Activated naive CD4-positive, alpha-beta T cell treated with anti-CD3 and anti-CD28 coated beads for 36 hours (primary cell): ENCODE data around the gene REV3L. TPM values are rescaled to one million over a fixed set of nuclear protein-coding genes. Genes with fewer than 3 reads are reported as not detected.
"Not testable (repeated sequence)": the region's sequence is repeated elsewhere in the genome, so short reads cannot be mapped to it uniquely, and the experiment has no call there.

Experiments used
- CTCF ChIA-PET: fragments of 350-600 bp; sonication (Branson Sonifier 250); formaldehyde crosslinking; loops from one replicate; lab custom pipeline; 2021; ENCODE audit warnings: antibody characterized with exemption; lab: Charles Lee
- DNase-seq: peaks from one replicate; pipeline ENCODE4 v3.0.0-alpha.2; 2020
- H3K27ac Mint-ChIP-seq: one replicate; pipeline ENCODE4 v1.8.0; 2021; ENCODE audit warnings: mild to moderate bottlenecking, mixed read lengths
- H3K27me3 Mint-ChIP-seq: one replicate; pipeline ENCODE4 v1.8.0; 2021; ENCODE audit warnings: low read depth, mixed read lengths
- H3K36me3 Mint-ChIP-seq: one replicate; pipeline ENCODE4 v1.8.0; 2021; ENCODE audit warnings: low read depth, mixed read lengths
- H3K4me1 Mint-ChIP-seq: one replicate; pipeline ENCODE4 v1.8.0; 2021; ENCODE audit warnings: low read depth, mixed read lengths
- H3K4me3 Mint-ChIP-seq: one replicate; pipeline ENCODE4 v1.8.0; 2021; ENCODE audit warnings: mild to moderate bottlenecking, moderate library complexity, mixed read lengths
- H3K9me3 Mint-ChIP-seq: one replicate; pipeline ENCODE4 v1.8.0; 2021; ENCODE audit warnings: mixed read lengths
- intact Hi-C: fragments of 100-400 bp; cut with micrococcal nuclease; formaldehyde crosslinking; loops from one replicate; pipeline ENCODE4 v1.15.1; 2023
- total RNA-seq, 2 experiments: library from RNA; stranded (reverse); gene quantifications; one replicate each; pipeline ENCODE4 v1.2.3, GENCODE V29; 2021

REV3L gene
- total RNA-seq, 2 experiments from 2014 or later = 11.9 to 16.0 TPM

DNA sequence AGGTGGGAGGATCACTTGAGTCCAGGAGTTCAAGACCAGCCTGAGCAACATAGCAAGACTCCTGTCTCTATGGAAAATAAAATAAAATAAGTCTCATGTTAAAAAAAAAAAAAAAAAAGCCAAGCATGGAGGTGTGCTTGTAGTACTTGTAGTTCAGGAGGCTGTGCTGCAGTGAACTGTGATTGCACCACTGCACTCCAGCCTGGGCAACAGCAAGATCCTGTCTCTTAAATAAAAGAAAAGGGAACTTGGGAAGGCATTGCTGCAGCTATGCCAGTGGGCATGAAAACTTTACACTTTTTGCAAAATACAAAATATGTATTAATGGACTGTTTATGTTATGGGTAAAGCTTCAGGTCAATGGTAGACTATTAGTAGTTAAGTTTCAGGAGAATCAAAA lies 37.5 kb upstream of the REV3L start:
- Mint-ChIP-seq H3K27ac (no peak overlapping the region), H3K9me3 (no peaks in the 10 kb centered on the region), H3K36me3 (no peaks in the 10 kb centered on the region), H3K4me1 (peaks cover 11% of the 10 kb centered on the region), H3K27me3 (no peaks in the 10 kb centered on the region), H3K4me3 (no peak overlapping the region)
- CTCF ChIA-PET = no interaction called here
- no peak for DNase-seq
- intact Hi-C loops = no loop called here

DNA sequence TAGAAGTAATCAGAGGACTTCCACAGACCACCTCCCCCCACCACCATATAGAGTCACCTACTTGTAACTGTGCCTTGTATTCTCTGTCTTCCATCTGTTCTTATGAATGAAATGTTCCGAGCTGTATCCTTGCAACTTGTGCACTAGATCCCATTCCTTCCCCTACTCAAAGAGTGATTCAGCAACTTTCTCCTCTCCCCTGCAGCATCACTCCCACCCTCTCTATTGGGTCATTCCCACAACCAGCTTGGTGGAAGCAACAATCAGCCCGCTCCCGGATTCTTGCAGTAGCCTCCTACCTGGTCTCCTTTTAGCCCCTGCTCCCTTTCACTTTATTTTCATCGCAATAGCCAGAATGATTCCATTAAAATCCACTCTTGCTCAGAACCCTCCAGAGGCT lies 34.9 kb upstream of the REV3L start:
- DNase-seq = no peak
- H3K27ac Mint-ChIP-seq = no peak overlapping the region
- intact Hi-C loops = no loop called here
- CTCF ChIA-PET = interaction anchor here (0.9 kb wide), 1 partner anchor 9 kb away, joined by 3 read pairs; no protein-coding TSS in a partner anchor
- no peaks in the 10 kb centered on the region for H3K9me3 Mint-ChIP-seq
- no peak overlapping the region for H3K4me3 Mint-ChIP-seq
- H3K36me3 Mint-ChIP-seq = no peaks in the 10 kb centered on the region
- no peaks in the 10 kb centered on the region for H3K27me3 Mint-ChIP-seq
- peaks cover 9% of the 10 kb centered on the region for H3K4me1 Mint-ChIP-seq

DNA sequence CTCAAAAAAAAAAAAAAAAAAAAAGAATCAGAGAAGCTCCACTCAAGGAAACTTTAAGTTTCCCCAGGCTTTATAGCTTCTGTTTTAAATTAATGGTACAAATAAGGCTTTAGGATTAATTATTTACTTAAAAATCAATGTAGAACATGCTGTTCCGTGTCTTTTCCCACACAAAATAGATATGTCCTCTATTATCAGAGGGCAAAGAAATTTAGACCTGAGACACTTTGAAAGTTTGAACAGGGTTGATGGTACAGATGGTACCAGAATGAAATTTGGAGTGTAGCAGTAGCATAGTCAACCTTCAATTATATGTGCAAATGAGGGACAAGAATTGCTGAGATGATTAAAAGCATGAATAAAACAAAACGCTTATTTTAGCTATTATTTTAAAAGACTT lies 32.2 kb upstream of the REV3L start:
- CTCF ChIA-PET = no interaction called here
- DNase-seq = no peak
- H3K36me3 Mint-ChIP-seq = no peaks in the 10 kb centered on the region
- no peak overlapping the region for H3K27ac Mint-ChIP-seq
- H3K9me3 Mint-ChIP-seq = no peaks in the 10 kb centered on the region
- intact Hi-C loops = no loop called here
- no peaks in the 10 kb centered on the region for H3K27me3 Mint-ChIP-seq
- no peak overlapping the region for H3K4me3 Mint-ChIP-seq
- H3K4me1 Mint-ChIP-seq = no peaks in the 10 kb centered on the region

DNA sequence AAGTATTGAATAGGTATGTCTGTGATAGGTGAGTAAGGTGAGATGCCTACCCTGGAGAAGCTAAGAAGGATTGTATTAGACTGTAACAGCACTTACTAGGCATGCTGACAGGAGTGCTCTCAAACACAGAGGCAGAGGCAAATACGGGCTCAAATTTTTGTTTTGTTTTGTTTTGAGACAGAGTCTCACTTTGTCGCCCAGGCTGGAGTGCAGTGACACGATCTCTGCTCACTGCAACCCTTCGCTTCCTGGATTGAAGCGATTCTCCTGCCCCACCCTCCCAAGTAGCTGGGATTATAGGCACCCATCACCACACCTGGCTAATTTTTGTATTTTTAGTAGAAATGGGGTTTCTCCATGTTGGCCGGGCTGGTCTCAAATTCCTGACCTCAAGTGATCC lies 31.5 kb upstream of the REV3L start:
- H3K9me3 Mint-ChIP-seq, CTCF ChIA-PET, DNase-seq, H3K4me1 Mint-ChIP-seq, H3K27ac Mint-ChIP-seq, intact Hi-C loops, H3K27me3 Mint-ChIP-seq, H3K36me3 Mint-ChIP-seq, H3K4me3 Mint-ChIP-seq: not testable (repeated sequence)

DNA sequence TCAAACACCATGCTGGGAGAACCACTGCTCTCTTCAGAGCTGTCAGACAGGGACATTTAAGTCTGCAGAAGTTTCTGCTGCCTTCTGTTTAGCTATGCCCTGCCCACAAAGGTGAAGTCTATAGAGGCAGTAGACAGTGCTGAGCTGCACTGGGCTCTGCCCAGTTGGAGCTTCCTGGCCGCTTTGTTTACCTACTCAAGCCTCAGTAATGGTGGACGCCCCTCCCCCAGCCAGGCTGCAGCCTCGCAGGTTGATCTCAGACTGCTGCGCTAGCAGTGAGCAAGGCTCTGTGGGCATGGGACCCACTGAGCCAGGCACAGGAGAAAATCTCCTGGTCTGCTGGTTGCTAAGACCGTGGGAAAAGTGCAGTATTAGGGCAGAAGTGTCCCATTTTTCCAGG lies 24.2 kb upstream of the REV3L start:
- DNase-seq, H3K4me3 Mint-ChIP-seq, H3K36me3 Mint-ChIP-seq, H3K9me3 Mint-ChIP-seq, H3K27ac Mint-ChIP-seq, H3K27me3 Mint-ChIP-seq, H3K4me1 Mint-ChIP-seq, intact Hi-C loops: not testable (repeated sequence)
- CTCF ChIA-PET = interaction anchor here (1.8 kb wide), 1 partner anchor 9 kb away, joined by 4 read pairs; no protein-coding TSS in a partner anchor

DNA sequence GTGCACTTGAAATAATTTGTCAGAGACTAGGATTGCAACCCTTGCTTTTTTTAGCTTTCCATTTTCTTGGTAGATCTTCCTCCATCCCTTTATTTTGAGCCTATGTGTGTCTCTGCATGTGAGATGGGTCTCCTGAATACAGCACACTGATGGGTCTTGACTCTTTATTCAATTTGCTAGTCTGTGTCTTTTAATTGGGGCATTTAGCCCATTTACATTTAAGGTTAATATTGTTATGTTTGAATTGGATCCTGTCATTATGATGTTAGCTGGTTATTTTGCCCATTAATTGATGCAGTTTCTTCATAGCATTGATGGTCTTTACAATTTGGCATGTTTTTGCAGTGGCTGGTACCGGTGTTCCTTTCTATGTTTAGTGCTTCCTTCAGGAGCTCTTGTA lies 22.5 kb upstream of the REV3L start:
- H3K9me3 Mint-ChIP-seq, DNase-seq, CTCF ChIA-PET, H3K27me3 Mint-ChIP-seq, H3K4me1 Mint-ChIP-seq, intact Hi-C loops, H3K27ac Mint-ChIP-seq, H3K36me3 Mint-ChIP-seq, H3K4me3 Mint-ChIP-seq: not testable (repeated sequence)

DNA sequence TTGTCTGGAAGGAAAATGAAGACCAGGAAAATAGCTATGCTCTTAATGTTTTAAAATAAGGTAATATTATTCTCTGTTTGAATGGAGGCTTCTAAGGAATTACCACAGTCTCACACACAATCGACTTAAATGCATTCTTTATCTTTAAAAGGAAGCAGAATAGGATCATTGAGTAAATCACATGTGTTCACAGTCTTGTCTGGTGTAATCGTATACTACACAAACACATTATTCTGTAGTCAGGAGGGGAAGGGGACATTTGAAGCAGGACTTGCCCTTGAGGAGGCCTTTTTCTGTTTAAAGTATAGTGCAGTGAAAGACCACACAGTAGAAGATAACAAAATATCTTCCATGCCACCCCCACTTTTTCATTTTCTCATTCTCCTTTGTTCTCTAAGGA lies 20.6 kb upstream of the REV3L start:
- Mint-ChIP-seq H3K36me3 (peaks cover 6% of the 10 kb centered on the region), H3K27me3 (no peaks in the 10 kb centered on the region)

DNA sequence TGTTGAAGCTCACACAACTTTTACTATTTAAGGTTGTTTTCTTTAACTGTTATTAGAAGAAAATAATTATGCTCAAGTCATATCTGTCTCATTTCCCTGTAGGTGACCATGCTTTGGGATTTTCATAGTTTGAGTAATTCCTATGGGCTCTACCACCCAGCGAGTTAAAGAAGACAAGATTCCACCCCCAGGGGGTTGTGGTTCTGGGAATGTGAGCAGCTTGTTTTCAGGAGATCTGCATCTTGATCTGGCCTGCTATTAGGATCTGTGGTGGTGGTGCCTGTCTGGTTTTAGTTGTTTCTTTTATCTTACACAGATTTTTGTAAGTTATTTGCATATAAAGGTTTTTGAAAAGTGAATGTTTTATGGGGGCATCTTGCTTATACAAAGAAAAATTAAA lies 20.2 kb upstream of the REV3L start:
- no peaks in the 10 kb centered on the region for H3K27me3 Mint-ChIP-seq
- H3K4me1 Mint-ChIP-seq = peaks cover 5% of the 10 kb centered on the region
- CTCF ChIA-PET = no interaction called here
- no peaks in the 10 kb centered on the region for H3K9me3 Mint-ChIP-seq
- H3K27ac Mint-ChIP-seq = no peak overlapping the region
- DNase-seq = no peak
- no peak overlapping the region for H3K4me3 Mint-ChIP-seq
- intact Hi-C loops = no loop called here
- H3K36me3 Mint-ChIP-seq = peaks cover 6% of the 10 kb centered on the region

More for the DNA sequence above, 20.6 kb upstream of the REV3L start:
- no peaks in the 10 kb centered on the region for H3K9me3 Mint-ChIP-seq
- CTCF ChIA-PET = no interaction called here
- intact Hi-C loops = no loop called here
- no peak overlapping the region for H3K4me3 Mint-ChIP-seq
- no peak for DNase-seq
- H3K4me1 Mint-ChIP-seq = peaks cover 5% of the 10 kb centered on the region
- H3K27ac Mint-ChIP-seq = no peak overlapping the region

DNA sequence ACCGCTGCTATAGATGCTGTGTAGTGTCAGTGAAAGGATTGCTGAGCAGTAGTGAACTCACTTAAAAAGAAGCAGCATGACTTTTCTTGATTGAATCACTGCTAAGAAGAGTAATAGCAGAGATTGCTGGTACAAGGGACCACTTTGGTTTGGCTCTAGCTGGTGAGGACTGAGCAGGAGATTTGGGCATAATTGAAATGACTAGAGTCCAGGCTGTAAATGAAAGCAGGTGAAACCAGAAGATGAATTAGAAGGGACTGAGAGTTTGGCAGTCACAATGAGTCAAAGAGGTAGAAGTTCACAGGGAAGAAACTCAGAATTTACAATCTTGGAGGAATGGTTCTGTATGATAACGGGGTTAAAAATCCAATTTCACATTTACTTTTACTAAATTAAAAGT lies 19.1 kb upstream of the REV3L start:
- H3K27ac Mint-ChIP-seq = no peak overlapping the region
- CTCF ChIA-PET = no interaction called here
- H3K9me3 Mint-ChIP-seq = no peaks in the 10 kb centered on the region
- H3K4me3 Mint-ChIP-seq = no peak overlapping the region
- H3K27me3 Mint-ChIP-seq = no peaks in the 10 kb centered on the region
- DNase-seq = no peak
- H3K36me3 Mint-ChIP-seq = peaks cover 6% of the 10 kb centered on the region
- peaks cover 5% of the 10 kb centered on the region for H3K4me1 Mint-ChIP-seq
- intact Hi-C loops = no loop called here

DNA sequence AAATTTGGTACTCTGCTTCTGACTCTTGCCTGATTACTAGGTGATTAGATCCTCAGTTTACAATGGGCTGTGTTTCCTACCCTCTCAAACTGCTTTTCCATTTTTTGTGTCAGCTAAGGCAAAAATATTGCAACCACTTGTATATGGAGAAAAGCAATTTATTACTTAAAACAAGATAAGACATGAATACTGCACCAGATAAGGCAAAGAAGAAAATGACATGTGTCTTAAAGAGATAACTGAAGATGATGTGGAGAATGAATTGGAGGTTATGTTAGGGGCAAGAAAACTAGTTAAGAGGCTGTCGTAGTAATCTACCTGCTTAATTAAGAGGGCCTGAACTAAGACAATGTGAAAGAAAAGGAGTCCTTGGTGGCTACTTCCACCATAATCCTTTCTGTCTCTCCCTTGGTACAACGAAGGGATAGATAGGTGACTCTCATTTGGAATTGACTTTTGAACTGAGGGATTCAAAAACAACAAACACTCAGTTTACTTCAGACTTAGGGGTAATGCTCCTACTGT lies 16.3 kb upstream of the REV3L start:
- Mint-ChIP-seq H3K27me3 (no peaks in the 10 kb centered on the region), H3K36me3 (no peaks in the 10 kb centered on the region), H3K9me3 (no peaks in the 10 kb centered on the region), H3K27ac (no peak overlapping the region), H3K4me3 (no peak overlapping the region), H3K4me1 (peaks cover 13% of the 10 kb centered on the region)
- DNase-seq = no peak
- CTCF ChIA-PET = interaction anchor here (1.6 kb wide), 1 partner anchor 9 kb away, joined by 4 read pairs; no protein-coding TSS in a partner anchor
- intact Hi-C loops = no loop called here

DNA sequence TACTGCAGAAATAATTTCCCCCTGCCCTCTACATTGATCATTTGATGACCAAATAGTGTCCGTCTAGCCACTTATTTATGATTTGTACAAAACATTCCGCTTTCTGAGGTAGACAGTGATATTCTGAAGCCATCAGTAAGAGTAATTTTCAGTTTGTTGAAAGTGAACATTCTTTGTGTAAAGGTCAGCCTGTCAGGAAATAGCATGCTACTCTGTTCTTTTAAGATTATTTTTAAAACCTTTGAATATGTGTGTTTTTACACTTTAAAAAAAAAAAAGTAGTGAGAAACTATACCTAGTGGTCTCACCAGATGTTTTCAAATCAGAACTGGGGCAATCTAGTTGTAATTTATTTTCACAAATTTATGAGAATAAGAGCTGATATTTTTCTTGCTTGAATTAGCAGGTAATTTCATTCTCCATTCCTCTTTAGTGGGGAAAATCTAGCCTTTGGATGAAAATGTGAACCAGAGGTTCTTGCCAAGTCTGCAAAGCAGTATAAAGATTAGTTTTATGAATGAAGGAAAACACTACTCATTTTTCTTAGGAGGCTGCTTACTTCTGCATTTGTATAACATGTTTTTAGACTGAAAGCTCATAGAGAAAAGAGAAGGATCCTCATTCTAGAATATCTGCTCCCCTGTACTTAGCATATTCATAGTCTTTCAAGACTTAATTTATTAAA lies 12.1 kb upstream of the REV3L start:
- CTCF ChIA-PET = no interaction called here
- Mint-ChIP-seq H3K4me3 (no peak overlapping the region), H3K27ac (no peak overlapping the region), H3K27me3 (no peaks in the 10 kb centered on the region), H3K4me1 (peaks cover 17% of the 10 kb centered on the region), H3K36me3 (peaks cover 1% of the 10 kb centered on the region), H3K9me3 (no peaks in the 10 kb centered on the region)
- no peak for DNase-seq
- intact Hi-C loops = no loop called here

DNA sequence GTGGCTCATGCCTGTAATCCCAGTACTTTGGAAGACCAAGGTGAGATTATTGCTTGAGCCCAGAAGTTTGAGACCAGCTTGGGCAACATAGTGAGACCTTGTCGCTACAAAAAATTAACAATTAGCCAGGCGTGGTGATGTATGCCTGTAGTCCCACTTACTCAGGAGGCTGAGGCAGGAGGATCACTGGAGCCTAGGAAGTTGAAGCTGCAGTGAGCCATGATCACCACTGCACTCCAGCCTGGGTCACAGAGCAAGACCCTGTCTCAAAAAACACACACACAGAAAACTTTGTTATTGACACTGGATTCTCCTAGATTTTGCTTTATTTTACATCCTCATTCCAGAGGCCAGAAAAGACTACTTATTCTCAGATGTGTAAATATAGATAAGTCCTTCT lies 9.5 kb upstream of the REV3L start:
- no peak for DNase-seq
- intact Hi-C loops = no loop called here
- no peak overlapping the region for H3K4me3 Mint-ChIP-seq
- H3K27ac Mint-ChIP-seq = no peak overlapping the region
- peaks cover 29% of the 10 kb centered on the region for H3K4me1 Mint-ChIP-seq
- H3K9me3 Mint-ChIP-seq = no peaks in the 10 kb centered on the region
- CTCF ChIA-PET = no interaction called here
- H3K36me3 Mint-ChIP-seq = peaks cover 8% of the 10 kb centered on the region
- no peaks in the 10 kb centered on the region for H3K27me3 Mint-ChIP-seq

DNA sequence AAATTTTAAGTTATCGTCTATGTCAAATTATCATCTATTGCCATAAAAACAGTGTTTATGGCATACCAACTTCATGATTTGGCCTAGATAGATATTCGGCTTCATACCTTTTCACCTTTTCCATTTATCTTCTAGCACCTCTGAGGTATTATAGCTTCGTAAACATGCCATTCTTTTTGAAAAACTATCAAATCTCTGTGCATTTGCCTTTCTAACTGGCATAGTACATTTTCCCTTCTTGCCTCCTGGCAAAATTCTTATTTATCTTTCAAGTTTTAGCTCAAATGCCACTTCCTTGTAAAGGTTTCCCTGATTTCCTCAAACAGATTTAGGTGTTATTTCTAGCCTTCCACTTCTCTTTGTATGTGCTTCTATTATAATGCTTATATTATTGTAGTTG lies 7.0 kb upstream of the REV3L start:
- Mint-ChIP-seq H3K9me3 (no peaks in the 10 kb centered on the region), H3K36me3 (peaks cover 15% of the 10 kb centered on the region), H3K27ac (no peak overlapping the region), H3K4me3 (no peak overlapping the region), H3K4me1 (peaks cover 44% of the 10 kb centered on the region), H3K27me3 (no peaks in the 10 kb centered on the region)
- DNase-seq = no peak
- CTCF ChIA-PET = interaction anchor here (1.2 kb wide), 1 partner anchor 9 kb away, joined by 3 read pairs; no protein-coding TSS in a partner anchor
- intact Hi-C loops = no loop called here
